B cell (primary cell): ENCODE measurements around the gene ATP5F1E.

ENCODE experiments used
- CTCF ChIP-seq: fragments of 200-600 bp; IDR thresholded peaks from one replicate; pipeline ENCODE4 v1.8.0; 2022; ENCODE audit warnings: antibody characterized with exemption, mild to moderate bottlenecking
- EZH2 ChIP-seq: IDR thresholded peaks from 2 replicates; pipeline ENCODE4 v1.6.1; 2012; ENCODE audit warnings: borderline replicate concordance, low read depth, mild to moderate bottlenecking, moderate library complexity, low read length; ENCODE audit not compliant: insufficient read depth, poor library complexity, severe bottlenecking

- TF ChIP-seq CTCF (no peak), EZH2 (no peak)
These were observed 11.1 kb downstream of the ATP5F1E start for GRCh38 chr20:59020938-59021551.
